ENCODE data around the gene CETP. TPM values are rescaled to one million over a fixed set of nuclear protein-coding genes. Genes with fewer than 3 reads are reported as not detected.

CETP gene
- total RNA-seq, 4 donors from 2014 or later: not detected

- Histone ChIP-seq H3K27me3 (no peaks in the 10 kb centered on the region), H3K4me1 (no peaks in the 10 kb centered on the region), H3K4me3 (no peak overlapping the region), H3K27ac (no peak overlapping the region), H3K36me3 (no peaks in the 10 kb centered on the region), H3K9me3 (no peaks in the 10 kb centered on the region)
- DNase-seq (no peak), ATAC-seq (no peak)
- TF ChIP-seq CTCF (IDR thresholded peaks at IDR 0.05 in 4 of 5, conservative IDR thresholded peaks at IDR 0.05 in 1 of 5) (no peak), POLR2A (IDR thresholded peaks at IDR 0.05) (no peak)
- intact Hi-C loops (cut with DNase I; ENCODE audit: low total_unique reads): no loop called here
- in situ Hi-C loops (cut with MboI; ENCODE audit: low sequenced_read_pairs in 4 of 4): loop anchor here in 1 of 4 donors (10.0 kb wide), 1 partner anchor 56 kb away; no protein-coding TSS in a partner anchor
These were observed 69.4 kb downstream of the CETP start for GRCh38 chr16:57031156-57031555.

GRCh38 chr16:57032346-57032745 is 70.6 kb downstream of the CETP start:
- no peaks in the 10 kb centered on the region for H3K36me3 ChIP-seq
- no peaks in the 10 kb centered on the region for H3K27me3 ChIP-seq

GRCh38 chr16:57032931-57033330 is 71.2 kb downstream of the CETP start:
- no peak overlapping the region for H3K27ac ChIP-seq
- no peak overlapping the region for H3K4me3 ChIP-seq
- no peaks in the 10 kb centered on the region for H3K27me3 ChIP-seq
- DNase-seq (no peak), ATAC-seq (no peak)
- no peaks in the 10 kb centered on the region for H3K36me3 ChIP-seq
- TF ChIP-seq CTCF (IDR thresholded peaks at IDR 0.05 in 4 of 5, conservative IDR thresholded peaks at IDR 0.05 in 1 of 5): no peak
- TF ChIP-seq POLR2A (IDR thresholded peaks at IDR 0.05): no peak
- in situ Hi-C loops (cut with MboI; ENCODE audit: low sequenced_read_pairs in 4 of 4) (loop anchor here in 1 of 4 donors (10.0 kb wide), 1 partner anchor 58 kb away; no protein-coding TSS in a partner anchor), intact Hi-C loops (cut with DNase I; ENCODE audit: low total_unique reads) (no loop called here)
- H3K4me1 ChIP-seq: no peaks in the 10 kb centered on the region
- H3K9me3 ChIP-seq: no peaks in the 10 kb centered on the region

More at GRCh38 chr16:57032346-57032745, 70.6 kb downstream of the CETP start:
- in situ Hi-C loops (cut with MboI; ENCODE audit: low sequenced_read_pairs in 4 of 4): loop anchor here in 1 of 4 donors (10.0 kb wide), 1 partner anchor 58 kb away; no protein-coding TSS in a partner anchor
- Histone ChIP-seq H3K27ac (no peak overlapping the region), H3K9me3 (no peaks in the 10 kb centered on the region), H3K4me3 (no peak overlapping the region), H3K4me1 (no peaks in the 10 kb centered on the region)
- intact Hi-C loops (cut with DNase I; ENCODE audit: low total_unique reads): no loop called here
- ATAC-seq (no peak), DNase-seq (no peak)
- TF ChIP-seq CTCF (IDR thresholded peaks at IDR 0.05 in 4 of 5, conservative IDR thresholded peaks at IDR 0.05 in 1 of 5) (no peak), POLR2A (IDR thresholded peaks at IDR 0.05) (no peak)

Other genes starting within 250 kb of the CETP start
- gene NUP93, start 231.8 kb upstream of the CETP start, total RNA-seq: 10 to 100 TPM; 12.9 to 30.7 (median 23.0) TPM
- not detected for gene SLC12A3, start 96.7 kb upstream of the CETP start, total RNA-seq
- 100 to 1,000 TPM; 110 to 281 (median 125) TPM for gene HERPUD1, start 29.8 kb upstream of the CETP start, total RNA-seq
- gene NLRC5, start 27.6 kb downstream of the CETP start, total RNA-seq: 1 to 10 TPM; 2.5 to 9.4 (median 5.1) TPM
- gene CPNE2, start 130.6 kb downstream of the CETP start, total RNA-seq: 10 to 100 TPM; 11.7 to 20.0 (median 17.2) TPM
- gene PSME3IP1, start 224.1 kb downstream of the CETP start, total RNA-seq: 10 to 100 TPM; 43.8 to 57.6 (median 53.4) TPM
- 10 to 100 TPM; 15.4 to 24.1 (median 20.7) TPM for gene RSPRY1, start 224.4 kb downstream of the CETP start, total RNA-seq